ENCODE data around the gene SP3. TPM values are rescaled to one million over a fixed set of nuclear protein-coding genes. Genes with fewer than 3 reads are reported as not detected.
A peak's percentile ranks its signal among the peaks of the same experiment; 100 is the strongest.

SP3 gene
- polyA plus RNA-seq (ENCODE audit: low read depth in 6 of 6): 10 to 100 TPM; 45.7 to 84.3 (median 66.9) TPM

- Mint-ChIP-seq H3K9me3 (peaks cover 0 to 5% (median 0%) of the 10 kb centered on the region in 7 donors), H3K27me3 (no peaks in the 10 kb centered on the region), H3K4me1 (peaks cover 27 to 39% (median 35%) of the 10 kb centered on the region in 3 donors), H3K27ac (peak within 1 kb of the TSS; percentile 98 to 99 (median 99)), H3K4me3 (peak within 1 kb of the TSS; percentile 95 to 99 (median 98)), H3K36me3 (peaks cover 0 to 4% of the 10 kb centered on the region in 2 donors)
- DNase-seq (peak; percentile 97), ATAC-seq (ENCODE audit: low read depth in 2 of 2) (peak; percentile 68 to 69)
Measured at GRCh38 chr2:173965372-173966025, at the start of gene SP3. TSS of gene SP3 (minus strand) at chr2:173965373. CDS start at chr2:173965171, 202 bp downstream.

- peak overlapping the region in 2 of 8 donors; percentile 9 to 36 for H3K4me3 Mint-ChIP-seq
- no peaks in the 10 kb centered on the region for H3K36me3 Mint-ChIP-seq
- H3K27me3 Mint-ChIP-seq: no peaks in the 10 kb centered on the region
- H3K9me3 Mint-ChIP-seq: no peaks in the 10 kb centered on the region
- no peak overlapping the region for H3K27ac Mint-ChIP-seq
- DNase-seq: no peak
- no peak for ATAC-seq (ENCODE audit: low read depth in 2 of 2)
- H3K4me1 Mint-ChIP-seq: peaks cover 6 to 18% (median 17%) of the 10 kb centered on the region in 3 donors
Measured at GRCh38 chr2:174014699-174015070, 49.5 kb upstream of the SP3 start.

GRCh38 chr2:174014011-174014698 is 49.0 kb upstream of the SP3 start:
- H3K27me3 Mint-ChIP-seq: no peaks in the 10 kb centered on the region
- no peak for DNase-seq
- peak overlapping the region in 2 of 6 donors; percentile 54 to 78 for H3K27ac Mint-ChIP-seq
- no peaks in the 10 kb centered on the region for H3K9me3 Mint-ChIP-seq
- H3K4me3 Mint-ChIP-seq: peak overlapping the region; percentile 5 to 83 (median 70)
- no peaks in the 10 kb centered on the region for H3K36me3 Mint-ChIP-seq
- ATAC-seq (ENCODE audit: low read depth in 2 of 2): no peak
- peaks cover 6 to 18% (median 17%) of the 10 kb centered on the region in 3 donors for H3K4me1 Mint-ChIP-seq

GRCh38 chr2:174013315-174013751 is 48.2 kb upstream of the SP3 start:
- H3K4me3 Mint-ChIP-seq: peak overlapping the region; percentile 47 to 86 (median 79)

GRCh38 chr2:174012347-174013314 is 47.5 kb upstream of the SP3 start:
- peaks cover 6 to 18% (median 17%) of the 10 kb centered on the region in 3 donors for H3K4me1 Mint-ChIP-seq
- peak overlapping the region in 5 of 6 donors; percentile 59 to 96 (median 78) for H3K27ac Mint-ChIP-seq
- H3K27me3 Mint-ChIP-seq: peaks cover 0 to 8% (median 5%) of the 10 kb centered on the region in 3 donors
- H3K4me3 Mint-ChIP-seq: peak overlapping the region; percentile 47 to 86 (median 79)
- DNase-seq (peak; percentile 35), ATAC-seq (ENCODE audit: low read depth in 2 of 2) (peak; percentile 76 to 82)
- H3K9me3 Mint-ChIP-seq: no peaks in the 10 kb centered on the region
- no peaks in the 10 kb centered on the region for H3K36me3 Mint-ChIP-seq

More at GRCh38 chr2:174013315-174013751, 48.2 kb upstream of the SP3 start:
- Mint-ChIP-seq H3K9me3 (no peaks in the 10 kb centered on the region), H3K4me1 (peaks cover 6 to 18% (median 17%) of the 10 kb centered on the region in 3 donors), H3K27me3 (peaks cover 0 to 2% (median 2%) of the 10 kb centered on the region in 3 donors), H3K27ac (peak overlapping the region in 3 of 6 donors; percentile 60 to 96 (median 78)), H3K36me3 (no peaks in the 10 kb centered on the region)
- no peak for DNase-seq
- ATAC-seq (ENCODE audit: low read depth in 2 of 2): no peak

- no peak for ATAC-seq (ENCODE audit: low read depth in 2 of 2)
- peak overlapping the region in 6 of 8 donors; percentile 30 to 79 (median 62) for H3K4me3 Mint-ChIP-seq
- no peaks in the 10 kb centered on the region for H3K36me3 Mint-ChIP-seq
- no peak for DNase-seq
- peaks cover 0 to 8% (median 5%) of the 10 kb centered on the region in 3 donors for H3K27me3 Mint-ChIP-seq
- peaks cover 6 to 18% (median 17%) of the 10 kb centered on the region in 3 donors for H3K4me1 Mint-ChIP-seq
- no peak overlapping the region for H3K27ac Mint-ChIP-seq
- no peaks in the 10 kb centered on the region for H3K9me3 Mint-ChIP-seq
Measured at GRCh38 chr2:174011796-174012195, 46.6 kb upstream of the SP3 start.

GRCh38 chr2:174011173-174011572 is 46.0 kb upstream of the SP3 start:
- Mint-ChIP-seq H3K27me3 (peaks cover 0 to 8% (median 5%) of the 10 kb centered on the region in 3 donors), H3K36me3 (no peaks in the 10 kb centered on the region), H3K9me3 (no peaks in the 10 kb centered on the region), H3K27ac (peak overlapping the region in 1 of 6 donors; percentile 63), H3K4me1 (peaks cover 6 to 18% (median 17%) of the 10 kb centered on the region in 3 donors), H3K4me3 (peak overlapping the region in 3 of 8 donors; percentile 38 to 79 (median 57))
- ATAC-seq (ENCODE audit: low read depth in 2 of 2) (no peak), DNase-seq (no peak)

- H3K36me3 Mint-ChIP-seq: no peaks in the 10 kb centered on the region
- no peaks in the 10 kb centered on the region for H3K9me3 Mint-ChIP-seq
- no peak overlapping the region for H3K4me3 Mint-ChIP-seq
- H3K27ac Mint-ChIP-seq: no peak overlapping the region
- peaks cover 6 to 18% (median 17%) of the 10 kb centered on the region in 3 donors for H3K4me1 Mint-ChIP-seq
- ATAC-seq (ENCODE audit: low read depth in 2 of 2) (no peak), DNase-seq (no peak)
- H3K27me3 Mint-ChIP-seq: peaks cover 0 to 8% (median 5%) of the 10 kb centered on the region in 3 donors
Measured at GRCh38 chr2:174009488-174010223, 44.5 kb upstream of the SP3 start.

GRCh38 chr2:174008720-174009119 is 43.5 kb upstream of the SP3 start:
- Mint-ChIP-seq H3K36me3 (no peaks in the 10 kb centered on the region), H3K9me3 (no peaks in the 10 kb centered on the region), H3K4me1 (peaks cover 6 to 18% (median 15%) of the 10 kb centered on the region in 3 donors), H3K4me3 (no peak overlapping the region), H3K27me3 (peaks cover 0 to 8% (median 5%) of the 10 kb centered on the region in 3 donors), H3K27ac (no peak overlapping the region)
- no peak for DNase-seq
- no peak for ATAC-seq (ENCODE audit: low read depth in 2 of 2)

- no peak overlapping the region for H3K4me3 Mint-ChIP-seq
- H3K27me3 Mint-ChIP-seq: peaks cover 0 to 8% (median 5%) of the 10 kb centered on the region in 3 donors
- ATAC-seq (ENCODE audit: low read depth in 2 of 2) (no peak), DNase-seq (no peak)
- no peak overlapping the region for H3K27ac Mint-ChIP-seq
- H3K36me3 Mint-ChIP-seq: no peaks in the 10 kb centered on the region
- H3K9me3 Mint-ChIP-seq: no peaks in the 10 kb centered on the region
- H3K4me1 Mint-ChIP-seq: peaks cover 0 to 4% (median 2%) of the 10 kb centered on the region in 3 donors
Measured at GRCh38 chr2:174007010-174007409, 41.8 kb upstream of the SP3 start.

- DNase-seq (no peak), ATAC-seq (ENCODE audit: low read depth in 2 of 2) (no peak)
- H3K4me1 Mint-ChIP-seq: no peaks in the 10 kb centered on the region
- H3K9me3 Mint-ChIP-seq: no peaks in the 10 kb centered on the region
- no peak overlapping the region for H3K4me3 Mint-ChIP-seq
- peaks cover 0 to 8% (median 5%) of the 10 kb centered on the region in 3 donors for H3K27me3 Mint-ChIP-seq
- H3K27ac Mint-ChIP-seq: peak overlapping the region in 1 of 6 donors; percentile 34
- H3K36me3 Mint-ChIP-seq: no peaks in the 10 kb centered on the region
Measured at GRCh38 chr2:174005801-174006419, 40.7 kb upstream of the SP3 start.

Data from naive B cell (primary cell).